PFSK-1 (cell line): ENCODE data around the gene KNOP1.

Source experiments
- FOXP2 ChIP-seq: optimal IDR thresholded peaks from 2 replicates; pipeline ENCODE3; 2011; ENCODE audit warnings: borderline replicate concordance, control low read depth, inconsistent platforms; ENCODE audit not compliant: insufficient read depth; ENCODE audit errors: extremely low read length, extremely low read depth
- POLR2AphosphoS5 ChIP-seq: IDR thresholded peaks from 2 replicates; pipeline ENCODE4 v1.6.1; 2012; ENCODE audit warnings: low read depth, mild to moderate bottlenecking, control low read depth, low read length, moderate library complexity
- SIN3A ChIP-seq: IDR thresholded peaks from 2 replicates; pipeline ENCODE4 v1.6.1; 2012; ENCODE audit warnings: mild to moderate bottlenecking, low read length, moderate library complexity, borderline replicate concordance; ENCODE audit not compliant: insufficient read depth
- TAF1 ChIP-seq: IDR thresholded peaks from 2 replicates; pipeline ENCODE4 v1.6.1; 2012; ENCODE audit warnings: low read length, control low read depth, borderline replicate concordance; ENCODE audit not compliant: insufficient read depth
- TF ChIP-seq, protein P1 (sequence below), 2 experiments: IDR thresholded peaks; 2 replicates each; pipeline versions ENCODE4 v1.6.1 to v1.8.0; 2011 to 2012; ENCODE audit warnings: low read depth in 2 of 2, low read length in 2 of 2, control low read depth in 1 of 2, inconsistent platforms in 1 of 2, mild to moderate bottlenecking in 1 of 2, moderate library complexity in 1 of 2; ENCODE audit not compliant: insufficient read depth in 1 of 2

DNA sequence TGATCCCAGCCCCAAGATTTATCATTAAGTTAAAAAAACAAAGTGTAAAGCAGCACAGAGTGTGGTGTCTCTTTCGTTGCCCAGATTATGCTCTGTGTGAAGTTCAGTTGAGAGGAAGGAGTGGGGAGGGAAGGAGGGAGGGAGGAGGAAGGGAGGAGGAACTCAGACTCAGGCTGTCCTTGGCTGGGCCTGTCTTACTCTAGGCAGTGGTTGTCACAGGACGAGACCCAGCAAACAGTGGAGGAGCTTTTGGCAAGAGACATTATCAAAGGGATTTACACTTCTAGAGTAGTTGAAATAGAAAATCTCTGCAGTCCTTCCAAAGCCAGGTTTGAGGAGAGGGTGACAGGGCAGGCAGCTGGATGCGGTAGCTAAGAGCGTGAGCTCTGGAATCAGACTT, 27.8 kb downstream of the KNOP1 start:
- TF ChIP-seq, protein P1, sequence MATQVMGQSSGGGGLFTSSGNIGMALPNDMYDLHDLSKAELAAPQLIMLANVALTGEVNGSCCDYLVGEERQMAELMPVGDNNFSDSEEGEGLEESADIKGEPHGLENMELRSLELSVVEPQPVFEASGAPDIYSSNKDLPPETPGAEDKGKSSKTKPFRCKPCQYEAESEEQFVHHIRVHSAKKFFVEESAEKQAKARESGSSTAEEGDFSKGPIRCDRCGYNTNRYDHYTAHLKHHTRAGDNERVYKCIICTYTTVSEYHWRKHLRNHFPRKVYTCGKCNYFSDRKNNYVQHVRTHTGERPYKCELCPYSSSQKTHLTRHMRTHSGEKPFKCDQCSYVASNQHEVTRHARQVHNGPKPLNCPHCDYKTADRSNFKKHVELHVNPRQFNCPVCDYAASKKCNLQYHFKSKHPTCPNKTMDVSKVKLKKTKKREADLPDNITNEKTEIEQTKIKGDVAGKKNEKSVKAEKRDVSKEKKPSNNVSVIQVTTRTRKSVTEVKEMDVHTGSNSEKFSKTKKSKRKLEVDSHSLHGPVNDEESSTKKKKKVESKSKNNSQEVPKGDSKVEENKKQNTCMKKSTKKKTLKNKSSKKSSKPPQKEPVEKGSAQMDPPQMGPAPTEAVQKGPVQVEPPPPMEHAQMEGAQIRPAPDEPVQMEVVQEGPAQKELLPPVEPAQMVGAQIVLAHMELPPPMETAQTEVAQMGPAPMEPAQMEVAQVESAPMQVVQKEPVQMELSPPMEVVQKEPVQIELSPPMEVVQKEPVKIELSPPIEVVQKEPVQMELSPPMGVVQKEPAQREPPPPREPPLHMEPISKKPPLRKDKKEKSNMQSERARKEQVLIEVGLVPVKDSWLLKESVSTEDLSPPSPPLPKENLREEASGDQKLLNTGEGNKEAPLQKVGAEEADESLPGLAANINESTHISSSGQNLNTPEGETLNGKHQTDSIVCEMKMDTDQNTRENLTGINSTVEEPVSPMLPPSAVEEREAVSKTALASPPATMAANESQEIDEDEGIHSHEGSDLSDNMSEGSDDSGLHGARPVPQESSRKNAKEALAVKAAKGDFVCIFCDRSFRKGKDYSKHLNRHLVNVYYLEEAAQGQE (IDR thresholded peaks at IDR 0.05; ENCODE audit: insufficient read depth in 1 of 2, low read depth in 2 of 2, low read length in 2 of 2) = no peak
- no peak for TF ChIP-seq POLR2AphosphoS5
- no peak for TF ChIP-seq TAF1
- no peak for TF ChIP-seq FOXP2
- no peak for TF ChIP-seq SIN3A
